ENCODE measurements around the gene PHACTR3. TPM values are rescaled to one million over a fixed set of nuclear protein-coding genes. Genes with fewer than 3 reads are reported as not detected.

The PHACTR3 gene
- total RNA-seq, 2 donors from 2014 or later = 6.4 to 6.9 TPM

- ATAC-seq (no peak), DNase-seq (no peak)
- intact Hi-C loops (cut with DNase I) = no loop called here
Measured at GRCh38 chr20:59705651-59706399, 101.5 kb downstream of the PHACTR3 start.

- intact Hi-C loops (cut with DNase I) = no loop called here
- DNase-seq (no peak), ATAC-seq (no peak)
Measured at GRCh38 chr20:59706400-59706693, 102.0 kb downstream of the PHACTR3 start.

GRCh38 chr20:59708326-59708725 lies 104.0 kb downstream of the PHACTR3 start:
- ATAC-seq (no peak), DNase-seq (no peak)
- intact Hi-C loops (cut with DNase I) = no loop called here

GRCh38 chr20:59709636-59710035 lies 105.3 kb downstream of the PHACTR3 start:
- DNase-seq (no peak), ATAC-seq (no peak)
- intact Hi-C loops (cut with DNase I) = no loop called here

GRCh38 chr20:59718071-59718470 lies 113.7 kb downstream of the PHACTR3 start:
- DNase-seq (no peak), ATAC-seq (no peak)
- intact Hi-C loops (cut with DNase I) = no loop called here

GRCh38 chr20:59718751-59719150 lies 114.4 kb downstream of the PHACTR3 start:
- intact Hi-C loops (cut with DNase I) = no loop called here
- DNase-seq (no peak), ATAC-seq (no peak)

- ATAC-seq (no peak), DNase-seq (no peak)
- intact Hi-C loops (cut with DNase I) = no loop called here
Measured at GRCh38 chr20:59720013-59720412, 115.7 kb downstream of the PHACTR3 start.

GRCh38 chr20:59721386-59721785 lies 117.0 kb downstream of the PHACTR3 start:
- DNase-seq (no peak), ATAC-seq (no peak)
- intact Hi-C loops (cut with DNase I) = no loop called here

- no peak for DNase-seq
- ATAC-seq = peak; percentile 41 to 52
- intact Hi-C loops (cut with DNase I) = no loop called here
Measured at GRCh38 chr20:59723108-59723500, 118.8 kb downstream of the PHACTR3 start.

- intact Hi-C loops (cut with DNase I) = no loop called here
- DNase-seq (no peak), ATAC-seq (no peak)
Measured at GRCh38 chr20:59723607-59724456, 119.5 kb downstream of the PHACTR3 start.

- ATAC-seq = no peak
- intact Hi-C loops (cut with DNase I) = no loop called here
- DNase-seq = no peak
Measured at GRCh38 chr20:59724457-59725366, 120.4 kb downstream of the PHACTR3 start.

- intact Hi-C loops (cut with DNase I) = no loop called here
- no peak for DNase-seq
- no peak for ATAC-seq
Measured at GRCh38 chr20:59725476-59726280, 121.3 kb downstream of the PHACTR3 start.

- DNase-seq = no peak
- intact Hi-C loops (cut with DNase I) = no loop called here
- ATAC-seq = no peak
Measured at GRCh38 chr20:59726281-59726595, 121.9 kb downstream of the PHACTR3 start.

GRCh38 chr20:59728722-59729430 lies 124.5 kb downstream of the PHACTR3 start:
- ATAC-seq = no peak
- DNase-seq = no peak
- intact Hi-C loops (cut with DNase I) = no loop called here

GRCh38 chr20:59729506-59729905 lies 125.2 kb downstream of the PHACTR3 start:
- intact Hi-C loops (cut with DNase I) = no loop called here
- DNase-seq = no peak
- no peak for ATAC-seq

GRCh38 chr20:59730722-59731121 lies 126.4 kb downstream of the PHACTR3 start:
- no peak for ATAC-seq
- no peak for DNase-seq
- intact Hi-C loops (cut with DNase I) = no loop called here

GRCh38 chr20:59731376-59731775 lies 127.0 kb downstream of the PHACTR3 start:
- ATAC-seq (no peak), DNase-seq (no peak)
- intact Hi-C loops (cut with DNase I) = no loop called here

GRCh38 chr20:59733351-59733750 lies 129.0 kb downstream of the PHACTR3 start:
- DNase-seq (no peak), ATAC-seq (no peak)
- intact Hi-C loops (cut with DNase I) = no loop called here

GRCh38 chr20:59735486-59735885 lies 131.1 kb downstream of the PHACTR3 start:
- ATAC-seq (no peak), DNase-seq (no peak)
- intact Hi-C loops (cut with DNase I) = no loop called here

All from left cardiac atrium (tissue), 4 donors.